DND-41 (cell line): Measurements from ENCODE around the gene IQCC.

Experiments
- ATAC-seq: fragments of 200-7000 bp; cut with Tn5 transposase; 3 replicates; pipeline ENCODE4 v1.9.1; 2021; ENCODE audit warnings: low read depth; ENCODE audit not compliant: insufficient read depth
- DNase-seq: peaks from one replicate; pipeline ENCODE4 v3.0.0-alpha.2; 2020
- H2AFZ ChIP-seq: 2 replicates; pipeline ENCODE4 v1.6.0; 2012; ENCODE audit warnings: low read depth, low read length
- H3K27ac ChIP-seq: 2 replicates; pipeline ENCODE4 v1.5.1; 2012; ENCODE audit warnings: low read length, inconsistent platforms
- H3K27me3 ChIP-seq: fragments of 200-600 bp; sonication (generic); 2 replicates; pipeline ENCODE4 v1.6.0; 2012; ENCODE audit warnings: low read length, mild to moderate bottlenecking, inconsistent platforms; ENCODE audit not compliant: insufficient read depth, poor library complexity
- H3K36me3 ChIP-seq: 2 replicates; pipeline ENCODE4 v1.5.1; 2012; ENCODE audit warnings: low read length, inconsistent platforms; ENCODE audit not compliant: insufficient read depth
- H3K4me1 ChIP-seq: 2 replicates; pipeline ENCODE4 v1.5.1; 2012; ENCODE audit warnings: mild to moderate bottlenecking, low read length; ENCODE audit not compliant: insufficient read depth
- H3K4me2 ChIP-seq: 2 replicates; pipeline ENCODE4 v1.6.0; 2012; ENCODE audit warnings: mild to moderate bottlenecking, moderate library complexity, low read length, inconsistent platforms; ENCODE audit not compliant: insufficient read depth
- H3K4me3 ChIP-seq, 2 experiments: fragments of 200-600 bp in 1 of 2; shearing (Covaris generic) in 1 of 2; 2 replicates each; pipeline ENCODE4 v1.5.1; 2012 to 2016; ENCODE audit warnings: inconsistent platforms in 2 of 2, low read length in 2 of 2, mild to moderate bottlenecking in 2 of 2, low read depth in 1 of 2, moderate library complexity in 1 of 2
- H3K79me2 ChIP-seq: 2 replicates; pipeline ENCODE4 v1.6.0; 2012; ENCODE audit warnings: low read length, inconsistent platforms; ENCODE audit not compliant: insufficient read depth
- H3K9ac ChIP-seq: 2 replicates; pipeline ENCODE4 v1.6.0; 2012; ENCODE audit warnings: low read depth, mild to moderate bottlenecking, inconsistent platforms, low read length, moderate library complexity
- H3K9me3 ChIP-seq: 2 replicates; pipeline ENCODE4 v1.5.1; 2012; ENCODE audit warnings: low read length, moderate library complexity, mild to moderate bottlenecking, inconsistent platforms; ENCODE audit not compliant: insufficient read depth, severe bottlenecking
- H4K20me1 ChIP-seq: 2 replicates; pipeline ENCODE4 v1.6.0; 2012; ENCODE audit warnings: low read length; ENCODE audit not compliant: insufficient read depth
- CTCF ChIP-seq: IDR thresholded peaks from 2 replicates; pipeline ENCODE4 v1.5.1; 2012; ENCODE audit warnings: borderline replicate concordance, low read length, moderate library complexity, mild to moderate bottlenecking; ENCODE audit not compliant: poor library complexity, severe bottlenecking; ENCODE audit errors: extremely low read depth
- EZH2 ChIP-seq: IDR thresholded peaks from 3 replicates; pipeline ENCODE4 v1.6.1; 2012; ENCODE audit warnings: borderline replicate concordance, low read depth, mild to moderate bottlenecking, moderate library complexity, low read length, inconsistent platforms; ENCODE audit not compliant: severe bottlenecking

The IQCC gene

GRCh38 chr1:32197837-32198236, 7.6 kb upstream of the IQCC start:
- H3K9ac ChIP-seq = no peak overlapping the region
- peaks cover 65% of the 10 kb centered on the region for H3K4me1 ChIP-seq
- H3K4me3 ChIP-seq = no peak overlapping the region
- peaks cover 12% of the 10 kb centered on the region for H3K79me2 ChIP-seq
- ATAC-seq = no peak
- no peaks in the 10 kb centered on the region for H3K27me3 ChIP-seq
- H2AFZ ChIP-seq = no peak overlapping the region
- no peaks in the 10 kb centered on the region for H3K9me3 ChIP-seq
- TF ChIP-seq CTCF = no peak
- TF ChIP-seq EZH2 = no peak
- H4K20me1 ChIP-seq = peaks cover 39% of the 10 kb centered on the region; the same call in 1 of the 2 replicates
- no peak overlapping the region for H3K27ac ChIP-seq
- DNase-seq = no peak
- H3K4me2 ChIP-seq = no peak overlapping the region
- H3K36me3 ChIP-seq = peaks cover 57% of the 10 kb centered on the region

GRCh38 chr1:32198237-32199042, 7.0 kb upstream of the IQCC start:
- Histone ChIP-seq H3K9ac (peak overlapping the region; percentile 5; the same call in 1 of the 2 replicates), H3K9me3 (no peaks in the 10 kb centered on the region), H2AFZ (no peak overlapping the region), H3K36me3 (peaks cover 51% of the 10 kb centered on the region), H4K20me1 (peaks cover 36% of the 10 kb centered on the region; the same call in 1 of the 2 replicates), H3K27ac (no peak overlapping the region), H3K4me3 (no peak overlapping the region), H3K4me1 (peaks cover 65% of the 10 kb centered on the region), H3K79me2 (peaks cover 12% of the 10 kb centered on the region), H3K27me3 (no peaks in the 10 kb centered on the region), H3K4me2 (no peak overlapping the region; the same call in 1 of the 2 replicates)
- ATAC-seq (no peak), DNase-seq (no peak)
- TF ChIP-seq EZH2 = no peak
- TF ChIP-seq CTCF = no peak

- TF ChIP-seq EZH2 = no peak
- no peak for TF ChIP-seq CTCF
- Histone ChIP-seq H3K4me3 (0 out of 4 replicates have a peak overlapping the region, but pooled peaks of 1 of the 2 experiments have one; percentile 68), H4K20me1 (peaks cover 31% of the 10 kb centered on the region; the same call in 1 of the 2 replicates), H3K36me3 (peaks cover 50% of the 10 kb centered on the region), H2AFZ (no peak overlapping the region), H3K27me3 (no peaks in the 10 kb centered on the region), H3K4me1 (peaks cover 61% of the 10 kb centered on the region), H3K4me2 (peak overlapping the region; percentile 97), H3K79me2 (peaks cover 12% of the 10 kb centered on the region), H3K27ac (no peak overlapping the region), H3K9ac (peak overlapping the region; percentile 60; the same call in 1 of the 2 replicates), H3K9me3 (no peaks in the 10 kb centered on the region)
- ATAC-seq (no peak), DNase-seq (no peak)
Measured at GRCh38 chr1:32199043-32199716, 6.3 kb upstream of the IQCC start.
